GM21390 (cell line): ENCODE measurements around the gene CDIPT.
"Not testable (repeated sequence)": the region's sequence is repeated elsewhere in the genome, so short reads cannot be mapped to it uniquely, and the experiment has no call there.

Experiments
- ATAC-seq: cut with Tn5 transposase; IDR thresholded peaks from one replicate; pipeline ENCODE4 v1.9.1; 2021; ENCODE audit not compliant: unreplicated experiment

The CDIPT gene

DNA sequence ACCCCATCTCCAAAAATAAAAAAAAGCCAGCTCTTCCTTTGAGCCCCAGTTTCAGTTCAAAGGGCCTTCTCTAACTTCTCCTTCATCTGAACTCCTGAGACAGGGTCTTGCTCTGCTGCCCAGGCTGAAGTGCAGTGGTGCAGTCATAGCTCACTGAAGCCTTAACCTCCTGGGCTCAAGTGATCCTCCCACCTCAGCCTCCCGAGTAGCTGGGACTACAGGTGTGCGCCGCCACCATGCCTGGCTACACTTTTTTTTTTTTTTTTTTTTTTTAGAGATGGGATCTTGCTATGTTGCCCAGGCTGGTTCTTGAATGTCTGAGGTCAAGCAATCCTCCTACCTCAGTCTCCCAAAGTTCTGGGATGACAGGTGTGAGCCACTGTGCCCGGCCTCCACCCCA lies 29.8 kb downstream of the CDIPT start:
- ATAC-seq, result not testable (repeated sequence)

DNA sequence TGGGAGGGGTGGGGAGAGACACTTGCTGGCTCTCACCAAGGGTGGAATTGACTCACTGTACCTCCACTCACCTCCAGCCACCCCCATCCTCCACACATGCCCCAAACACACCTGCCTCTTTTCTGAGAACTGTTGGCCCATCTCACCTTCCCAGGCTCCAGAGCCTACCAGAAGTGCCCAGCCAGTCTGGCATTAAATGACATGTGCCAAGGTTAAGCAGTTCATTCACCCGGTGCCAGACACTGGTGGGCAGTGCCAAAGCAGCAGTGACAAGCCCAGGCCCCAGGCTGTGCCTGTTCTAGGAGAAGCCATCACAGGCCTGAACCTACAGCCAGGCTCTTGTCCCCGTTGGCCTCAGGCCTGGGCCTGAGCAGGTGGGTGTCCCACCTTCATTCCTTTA lies 31.5 kb downstream of the CDIPT start:
- ATAC-seq, result no peak

DNA sequence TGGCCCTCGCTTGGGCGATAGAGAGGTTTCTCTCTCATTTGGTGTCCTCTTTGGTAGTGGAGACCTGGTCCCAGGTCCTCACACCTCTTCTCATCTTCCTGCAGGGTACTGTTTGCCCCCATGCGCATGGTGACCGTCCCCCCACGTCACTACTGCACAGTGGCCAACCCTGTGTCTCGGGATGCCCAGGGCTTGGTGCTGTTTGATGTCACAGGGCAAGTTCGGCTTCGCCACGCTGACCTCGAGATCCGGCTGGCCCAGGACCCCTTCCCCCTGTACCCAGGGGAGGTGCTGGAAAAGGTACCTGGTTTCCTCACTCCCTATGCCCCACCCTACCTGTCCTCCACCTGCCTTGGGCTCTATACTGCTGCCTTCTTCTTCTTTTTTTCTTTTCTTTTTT lies 32.3 kb downstream of the CDIPT start:
- ATAC-seq, result no peak

DNA sequence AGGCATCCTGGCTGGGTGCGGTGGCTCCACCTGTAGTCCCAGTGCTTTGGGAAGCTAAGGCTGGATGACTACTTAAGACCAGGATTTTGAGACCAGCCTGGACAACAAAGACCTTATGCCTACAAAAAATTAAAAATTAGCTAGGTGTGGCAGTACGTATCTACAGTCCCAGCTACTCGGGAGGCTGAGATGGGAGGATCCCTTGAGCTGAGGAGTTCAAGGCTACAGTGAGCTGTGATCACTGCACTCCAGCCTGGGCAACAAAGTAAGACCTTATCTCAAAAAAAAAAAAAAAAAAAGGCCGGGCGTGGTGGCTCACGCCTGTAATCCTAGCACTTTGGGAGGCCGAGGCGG lies 36.7 kb downstream of the CDIPT start:
- ATAC-seq, result no peak

DNA sequence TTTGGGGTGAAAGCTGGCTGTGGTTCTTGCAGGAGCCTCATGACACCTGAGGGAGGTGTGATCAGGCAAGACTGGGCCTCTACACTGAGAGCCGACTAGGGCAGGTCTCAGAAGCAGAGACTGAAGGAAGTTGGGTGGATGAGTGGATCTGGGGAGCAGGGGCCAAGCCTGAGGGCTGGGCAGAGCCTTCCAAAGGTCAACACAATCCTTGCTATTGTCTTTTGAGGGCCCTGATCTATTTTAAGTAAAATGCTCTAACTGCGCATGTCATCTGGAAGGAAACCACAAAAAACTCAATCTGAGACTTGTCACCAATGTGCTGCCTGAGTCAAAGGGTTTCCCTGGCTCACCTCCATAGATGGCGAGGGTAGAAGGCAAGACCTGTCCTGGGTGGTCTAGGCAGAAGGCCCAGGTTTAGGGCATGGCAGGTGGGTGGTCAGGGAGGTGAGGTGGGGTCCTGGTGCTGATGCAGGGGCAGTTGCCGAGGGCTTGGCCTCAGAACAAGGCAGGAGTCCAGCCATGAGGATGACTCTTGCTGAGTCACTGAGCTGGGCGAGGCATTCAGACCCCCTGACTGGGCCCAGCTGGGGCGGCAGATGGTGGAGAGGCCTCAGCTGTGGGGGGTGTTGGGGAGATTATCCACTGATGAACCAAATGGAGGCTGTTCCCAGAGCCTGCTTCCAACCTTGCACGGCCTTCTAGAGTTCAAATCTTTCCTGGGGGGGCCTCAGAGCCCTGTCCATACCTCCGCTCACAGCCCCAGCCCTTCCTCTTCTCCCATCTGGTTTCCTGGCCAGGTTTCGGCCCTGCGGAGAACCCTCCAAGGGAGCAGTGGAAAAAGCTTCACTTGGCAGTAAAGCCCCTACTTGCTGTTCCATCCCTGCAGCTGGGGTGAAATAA lies 37.6 kb downstream of the CDIPT start:
- ATAC-seq, result no peak

DNA sequence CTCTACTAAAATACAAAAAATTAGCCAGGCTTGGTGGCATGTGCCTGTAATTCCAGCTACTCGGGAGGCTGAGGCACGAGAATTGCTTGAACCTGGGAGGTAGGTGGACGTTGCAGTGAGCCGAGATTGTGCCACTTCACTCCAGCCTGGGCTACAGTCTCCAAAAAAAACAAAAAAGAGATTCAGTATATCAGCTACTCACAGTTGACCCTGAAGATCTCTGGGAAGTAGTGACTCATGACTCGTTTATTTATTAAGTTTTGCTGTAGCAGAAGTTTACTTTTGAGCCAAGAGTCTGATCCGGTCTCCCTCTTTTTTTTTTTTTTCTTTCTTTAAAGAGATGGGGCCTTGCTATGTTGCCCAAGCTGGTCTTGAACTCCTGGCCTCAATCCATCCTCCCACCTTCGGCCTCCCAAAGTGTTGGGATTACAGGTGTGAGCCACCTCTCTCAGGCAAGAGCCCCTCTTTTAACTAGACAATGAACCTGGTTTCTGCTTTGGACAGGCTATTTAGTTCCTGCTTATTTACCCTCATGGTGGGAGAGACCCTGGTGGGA lies 38.4 kb downstream of the CDIPT start:
- ATAC-seq, result no peak

DNA sequence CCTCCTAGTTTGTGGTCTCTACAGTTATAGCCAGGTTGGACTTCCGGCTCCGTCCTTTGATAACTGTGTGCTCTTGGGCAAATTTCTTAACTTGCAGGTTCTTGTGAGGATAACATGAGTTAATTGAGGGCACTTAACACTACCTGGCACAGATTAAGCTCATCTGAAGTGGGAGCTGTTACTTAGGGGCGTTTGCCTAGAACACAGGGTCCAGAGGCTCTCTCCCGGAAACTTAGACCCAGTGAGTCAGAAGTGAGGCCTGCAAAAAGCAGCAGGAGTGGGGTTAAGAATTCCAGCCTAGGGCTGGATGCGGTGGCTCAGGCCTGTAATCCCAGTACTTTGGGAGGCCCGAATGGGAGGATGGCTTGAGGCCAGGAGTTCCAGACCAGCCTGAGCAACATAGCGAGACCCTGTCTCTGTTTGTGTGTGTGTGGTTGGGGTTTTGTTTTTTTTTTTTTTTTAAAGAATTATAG lies 41.3 kb downstream of the CDIPT start:
- ATAC-seq, result no peak

DNA sequence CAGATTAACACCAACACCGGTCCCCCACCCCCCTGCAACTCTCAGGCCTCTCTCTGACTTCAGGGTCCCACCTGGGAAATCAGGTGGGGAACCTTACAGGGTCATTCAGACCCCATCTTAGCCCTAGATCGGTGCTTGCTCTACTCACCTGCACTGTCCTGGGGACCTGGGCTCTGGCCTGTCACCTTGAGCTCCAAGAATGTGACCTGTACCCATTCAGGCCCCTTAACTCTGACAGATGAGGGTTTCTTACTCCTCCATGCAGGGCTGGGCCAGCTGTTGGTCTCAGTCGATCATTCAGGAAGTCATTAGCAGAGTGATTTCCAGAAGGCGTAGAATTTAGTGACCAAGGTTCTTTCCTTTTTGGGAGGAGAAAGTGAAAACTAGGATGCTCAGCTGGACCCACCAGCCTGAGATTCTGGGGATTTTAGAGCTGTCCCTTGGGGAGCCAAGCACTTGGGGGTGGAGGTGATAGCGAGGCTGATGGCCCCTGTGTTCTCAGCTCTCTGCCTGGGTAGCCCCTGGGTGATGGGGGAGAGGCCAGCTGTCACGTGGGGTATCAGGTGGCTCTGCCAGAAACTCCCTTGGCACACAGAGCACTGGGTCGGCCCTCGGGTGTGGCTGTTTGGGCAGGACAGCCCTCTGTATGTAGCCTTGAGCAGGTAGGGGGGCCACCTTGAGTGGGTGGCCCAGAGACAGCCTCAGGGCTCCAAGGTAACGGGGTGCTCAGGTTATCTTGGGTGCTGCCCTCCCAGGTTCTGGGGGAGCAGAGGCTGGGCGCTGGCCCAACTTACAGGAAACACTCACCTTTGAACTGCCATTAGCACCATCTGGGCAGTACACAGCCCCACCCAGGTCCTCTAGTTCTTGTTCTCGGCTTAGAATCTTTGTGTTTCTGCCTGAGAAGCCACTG lies 42.0 kb downstream of the CDIPT start:
- ATAC-seq, result peak; percentile 39

DNA sequence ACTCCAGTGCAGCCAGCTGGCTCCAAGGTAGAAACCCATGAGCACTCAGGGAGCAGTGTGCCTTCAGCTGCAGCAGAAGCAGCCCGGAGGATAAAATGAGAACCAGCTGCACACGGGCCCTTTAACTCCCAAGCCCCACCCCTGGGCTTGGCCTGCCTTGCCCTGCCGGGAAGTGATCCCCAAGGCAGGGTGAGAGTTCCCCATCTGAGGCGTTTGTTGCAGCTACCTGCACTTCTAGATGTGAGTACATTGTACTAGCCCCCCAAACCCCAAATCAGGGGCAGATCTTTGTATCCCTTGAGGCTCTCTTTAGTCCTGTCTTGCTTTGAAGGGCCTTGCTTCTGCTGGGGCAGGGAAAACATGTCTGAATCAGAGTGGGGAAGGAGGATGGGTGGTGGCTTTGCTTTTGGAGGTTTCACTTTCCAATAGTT lies 42.7 kb downstream of the CDIPT start, which contains the start of gene MVP:
Gene MVP, plus strand, starts transcription at position 192 of the 431 bp plus-strand sequence. CDS start 10,088 bp downstream, outside the sequence.
- ATAC-seq, result no peak

DNA sequence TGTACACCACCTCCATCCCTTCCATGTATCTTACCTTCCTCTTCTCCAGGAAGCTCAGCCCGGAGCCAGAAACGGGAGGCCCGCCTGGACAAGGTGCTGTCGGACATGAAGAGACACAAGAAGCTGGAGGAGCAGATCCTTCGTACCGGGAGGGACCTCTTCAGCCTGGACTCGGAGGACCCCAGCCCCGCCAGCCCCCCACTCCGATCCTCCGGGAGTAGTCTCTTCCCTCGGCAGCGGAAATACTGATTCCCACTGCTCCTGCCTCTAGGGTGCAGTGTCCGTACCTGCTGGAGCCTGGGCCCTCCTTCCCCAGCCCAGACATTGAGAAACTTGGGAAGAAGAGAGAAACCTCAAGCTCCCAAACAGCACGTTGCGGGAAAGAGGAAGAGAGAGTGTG lies 43.5 kb downstream of the CDIPT start:
- no peak for ATAC-seq

DNA sequence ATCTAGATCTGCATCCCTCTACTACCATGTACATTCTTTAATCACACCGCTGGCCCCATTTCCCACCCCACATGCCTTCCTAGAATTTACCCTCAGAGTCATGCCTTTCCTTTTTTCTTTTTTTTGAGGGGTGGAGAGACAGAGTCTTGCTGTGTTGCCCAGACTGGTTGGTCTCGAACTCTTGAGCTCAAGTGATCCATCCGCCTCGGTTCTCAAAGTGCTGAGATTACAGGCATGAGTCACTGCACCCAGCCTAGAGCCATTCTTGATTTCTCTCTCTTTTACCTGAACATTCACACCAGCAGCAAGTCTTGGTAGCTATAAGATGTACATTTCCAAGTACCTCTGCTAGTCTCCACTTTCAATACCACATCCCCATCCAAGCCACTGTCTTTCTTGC lies 44.9 kb downstream of the CDIPT start:
- no peak for ATAC-seq

DNA sequence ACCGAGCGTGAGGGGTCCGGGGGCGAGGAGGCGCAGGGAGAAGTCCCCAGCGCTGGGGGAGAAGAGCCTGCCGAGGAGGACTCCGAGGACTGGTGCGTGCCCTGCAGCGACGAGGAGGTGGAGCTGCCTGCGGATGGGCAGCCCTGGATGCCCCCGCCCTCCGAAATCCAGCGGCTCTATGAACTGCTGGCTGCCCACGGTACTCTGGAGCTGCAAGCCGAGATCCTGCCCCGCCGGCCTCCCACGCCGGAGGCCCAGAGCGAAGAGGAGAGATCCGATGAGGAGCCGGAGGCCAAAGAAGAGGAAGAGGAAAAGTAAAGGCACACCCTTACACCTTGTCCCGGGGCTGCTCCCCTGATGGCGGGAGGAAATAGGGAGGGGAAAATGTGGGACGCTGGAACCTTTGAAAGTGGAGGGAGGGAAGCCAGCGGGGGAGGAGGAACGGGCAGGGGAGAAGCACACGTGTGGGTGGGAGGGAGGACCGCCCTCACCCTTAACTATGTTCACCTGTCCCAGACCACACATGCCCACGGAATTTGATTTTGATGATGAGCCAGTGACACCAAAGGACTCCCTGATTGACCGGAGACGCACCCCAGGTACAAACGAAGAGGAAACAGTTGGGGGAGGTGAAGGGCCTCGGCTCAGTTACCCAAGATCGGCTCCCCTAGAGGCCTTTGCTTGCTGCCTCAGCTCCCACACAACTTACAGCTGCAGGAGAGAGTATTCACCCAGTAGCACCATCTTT lies 46.2 kb downstream of the CDIPT start:
- ATAC-seq, result peak; percentile 12

DNA sequence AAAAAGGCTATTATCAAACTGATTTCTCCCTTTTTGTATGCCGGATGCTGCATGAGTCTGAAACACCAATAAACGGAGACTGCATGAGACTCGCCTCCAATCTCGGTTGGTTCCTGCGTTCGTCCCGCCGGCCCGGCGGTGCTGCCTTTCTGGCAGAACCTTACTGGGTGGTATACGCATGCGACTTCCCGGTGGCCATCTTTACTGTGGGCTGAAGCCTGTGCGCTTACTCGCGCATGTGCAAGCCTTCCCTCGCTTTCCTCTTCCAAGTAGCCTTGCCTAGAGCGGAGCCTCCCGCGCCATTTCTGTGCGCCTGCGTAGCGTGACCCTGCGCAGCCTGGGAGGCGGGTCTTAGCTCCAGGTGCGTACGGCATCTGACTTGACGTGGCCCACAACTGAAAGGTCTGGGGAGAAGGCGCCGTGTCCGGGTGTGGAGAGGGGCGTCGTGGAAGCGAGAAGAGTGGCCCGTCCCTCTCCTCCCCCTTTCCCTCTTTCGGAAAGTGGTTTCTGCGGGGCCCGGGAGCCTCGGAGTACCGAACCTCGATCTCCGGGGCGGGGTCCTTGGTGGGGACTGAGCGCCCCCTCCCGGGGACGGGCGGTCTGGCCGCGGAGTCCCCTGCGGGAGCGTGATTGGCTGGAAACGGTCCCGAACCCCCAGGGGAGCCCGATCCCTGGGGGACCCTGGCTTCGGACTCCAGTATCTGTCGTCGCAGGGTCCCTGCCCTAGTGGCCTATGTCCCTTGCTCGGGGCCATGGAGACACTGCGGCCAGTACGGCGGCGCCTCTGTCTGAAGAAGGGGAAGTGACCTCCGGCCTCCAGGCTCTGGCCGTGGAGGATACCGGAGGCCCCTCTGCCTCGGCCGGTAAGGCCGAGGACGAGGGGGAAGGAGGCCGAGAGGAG lies 47.0 kb downstream of the CDIPT start, which contains the start of gene PAGR1:
Gene PAGR1, plus strand, starts transcription at position 360 of the 901 bp plus-strand sequence. Its CDS starts 374 bp downstream, at position 734.
- ATAC-seq, result peak; percentile 52

DNA sequence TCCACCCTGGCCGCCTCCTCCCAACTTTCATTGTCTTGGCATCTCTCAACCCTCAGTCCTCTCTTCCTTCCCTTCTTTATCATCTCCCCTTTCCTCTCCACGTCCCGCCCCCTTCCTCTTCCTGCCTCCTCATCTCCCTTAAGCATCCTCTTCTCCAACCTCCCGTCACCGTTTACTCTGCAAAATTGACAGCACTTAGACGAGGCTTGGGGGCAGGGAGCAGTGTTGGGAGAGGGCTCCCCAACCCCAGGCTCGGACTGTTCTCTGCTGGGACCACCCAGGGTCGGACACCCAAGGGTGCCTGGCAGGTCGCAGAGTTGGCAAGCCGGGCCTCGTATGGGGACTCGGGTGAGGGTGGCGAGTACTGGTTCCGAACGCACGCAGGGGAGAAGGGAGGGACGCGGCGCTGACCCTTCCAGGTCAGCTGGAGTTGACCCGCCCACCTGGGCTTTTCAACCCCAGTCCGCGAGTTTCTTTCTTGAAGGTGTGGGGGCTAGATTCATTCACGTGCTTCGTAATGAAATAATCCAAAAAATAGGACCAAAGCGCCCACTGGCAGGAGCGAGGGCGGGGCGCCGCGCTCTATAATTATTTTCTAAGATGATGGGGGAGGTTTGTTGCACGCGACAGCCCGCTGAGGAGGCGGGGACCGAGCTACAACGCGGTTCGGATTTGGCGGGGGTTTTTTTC lies 47.8 kb downstream of the CDIPT start:
- ATAC-seq, result no peak

DNA sequence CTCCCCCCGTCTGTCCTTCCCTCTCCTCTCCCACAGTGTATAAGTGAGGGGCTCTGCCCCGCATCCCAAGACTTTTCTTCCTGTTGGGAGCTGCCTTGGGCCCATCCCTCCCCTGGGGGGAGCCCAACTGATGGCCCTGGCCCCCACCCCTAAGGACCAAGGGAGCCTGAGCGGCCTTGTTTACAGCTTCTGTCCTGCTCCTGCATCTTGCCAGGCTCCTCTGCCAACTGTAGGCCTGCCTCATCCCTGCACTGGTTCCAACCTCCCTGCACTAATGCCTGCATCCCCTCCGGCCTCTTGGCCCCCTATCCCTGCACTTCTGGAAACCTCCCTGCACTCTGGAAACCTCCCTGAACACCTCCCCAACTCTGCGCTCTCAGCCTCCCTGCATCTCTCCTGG lies 48.4 kb downstream of the CDIPT start:
- no peak for ATAC-seq

DNA sequence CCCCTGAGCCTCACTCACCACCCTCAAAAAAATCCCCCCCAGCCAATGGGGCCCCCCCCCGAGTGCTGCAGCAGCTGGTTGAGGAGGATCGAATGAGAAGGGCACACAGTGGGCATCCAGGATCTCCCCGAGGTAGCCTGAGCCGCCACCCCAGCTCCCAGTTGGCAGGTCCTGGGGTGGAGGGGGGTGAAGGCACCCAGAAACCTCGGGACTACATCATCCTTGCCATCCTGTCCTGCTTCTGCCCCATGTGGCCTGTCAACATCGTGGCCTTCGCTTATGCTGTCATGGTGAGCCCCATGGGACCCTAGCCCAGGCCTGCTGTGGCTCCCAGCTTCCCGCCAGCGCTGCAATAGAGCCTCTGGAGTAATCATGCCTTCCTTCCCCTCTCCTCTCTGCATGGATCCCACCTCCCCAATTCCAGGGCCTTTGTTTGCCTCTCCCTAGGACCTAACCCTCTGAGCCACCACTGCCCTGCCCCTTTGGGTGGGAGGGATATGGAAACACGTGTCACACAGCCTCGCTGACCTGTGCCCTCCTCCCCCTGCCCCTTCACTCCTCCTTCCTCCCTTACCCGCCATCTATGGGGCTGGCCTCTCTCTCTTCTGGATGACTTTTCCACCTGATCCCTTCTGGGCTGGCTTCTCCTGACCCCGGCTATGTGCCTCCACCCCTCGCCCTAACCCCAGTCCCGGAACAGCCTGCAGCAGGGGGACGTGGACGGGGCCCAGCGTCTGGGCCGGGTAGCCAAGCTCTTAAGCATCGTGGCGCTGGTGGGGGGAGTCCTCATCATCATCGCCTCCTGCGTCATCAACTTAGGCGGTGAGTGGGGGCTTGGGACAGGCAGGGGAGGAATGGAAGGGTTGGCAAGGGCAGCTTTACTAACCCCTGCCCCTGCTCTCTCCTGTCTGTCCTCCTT lies 49.1 kb downstream of the CDIPT start:
- ATAC-seq, result no peak

DNA sequence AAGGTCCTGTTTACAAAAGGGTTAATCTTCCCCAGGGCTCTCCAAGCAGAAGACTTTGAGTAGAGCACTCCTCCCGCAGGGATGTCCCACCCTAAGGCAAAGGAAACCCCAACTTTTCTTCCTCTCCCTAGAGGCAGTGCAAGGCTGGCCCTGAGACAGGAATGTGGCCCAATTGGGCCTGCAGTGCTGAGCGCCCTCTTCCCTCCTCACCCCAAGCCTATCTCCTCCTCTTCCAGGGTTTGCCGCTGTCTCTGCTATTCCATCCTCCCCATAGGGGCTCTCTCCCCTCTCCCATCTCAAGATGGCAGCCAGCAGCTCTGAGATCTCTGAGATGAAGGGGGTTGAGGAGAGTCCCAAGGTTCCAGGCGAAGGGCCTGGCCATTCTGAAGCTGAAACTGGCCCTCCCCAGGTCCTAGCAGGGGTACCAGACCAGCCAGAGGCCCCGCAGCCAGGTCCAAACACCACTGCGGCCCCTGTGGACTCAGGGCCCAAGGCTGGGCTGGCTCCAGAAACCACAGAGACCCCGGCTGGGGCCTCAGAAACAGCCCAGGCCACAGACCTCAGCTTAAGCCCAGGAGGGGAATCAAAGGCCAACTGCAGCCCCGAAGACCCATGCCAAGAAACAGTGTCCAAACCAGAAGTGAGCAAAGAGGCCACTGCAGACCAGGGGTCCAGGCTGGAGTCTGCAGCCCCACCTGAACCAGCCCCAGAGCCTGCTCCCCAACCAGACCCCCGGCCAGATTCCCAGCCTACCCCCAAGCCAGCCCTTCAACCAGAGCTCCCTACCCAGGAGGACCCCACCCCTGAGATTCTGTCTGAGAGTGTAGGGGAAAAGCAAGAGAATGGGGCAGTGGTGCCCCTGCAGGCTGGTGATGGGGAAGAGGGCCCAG lies 50.0 kb downstream of the CDIPT start:
- no peak for ATAC-seq
